Measurements from ENCODE around the gene TTLL9.

Gene TTLL9

GRCh38 chr20:31859266-31859997, 11.0 kb upstream of the TTLL9 start:
- no peak for DNase-seq

GRCh38 chr20:31859998-31860380, 10.4 kb upstream of the TTLL9 start:
- DNase-seq = no peak

- no peak for DNase-seq
Observed at GRCh38 chr20:31860390-31861134, 9.9 kb upstream of the TTLL9 start.

GRCh38 chr20:31861135-31861384, 9.4 kb upstream of the TTLL9 start:
- no peak for DNase-seq

- no peak for DNase-seq
Observed at GRCh38 chr20:31861385-31862156, 8.9 kb upstream of the TTLL9 start.

- DNase-seq = no peak
Observed at GRCh38 chr20:31862157-31862470, 8.3 kb upstream of the TTLL9 start.

GRCh38 chr20:31862506-31862905, 7.9 kb upstream of the TTLL9 start:
- no peak for DNase-seq

- no peak for DNase-seq
Observed at GRCh38 chr20:31863296-31864085, 6.9 kb upstream of the TTLL9 start.

- no peak for DNase-seq
Observed at GRCh38 chr20:31864521-31865400, 5.7 kb upstream of the TTLL9 start.

GRCh38 chr20:31866221-31866620, 4.2 kb upstream of the TTLL9 start:
- DNase-seq = no peak

GRCh38 chr20:31868853-31869672, 1.4 kb upstream of the TTLL9 start:
- DNase-seq = no peak

GRCh38 chr20:31869673-31869941, 827 bp upstream of the TTLL9 start:
- no peak for DNase-seq

- DNase-seq = no peak
Observed at GRCh38 chr20:31870726-31871617, 538 bp downstream of the TTLL9 start.

GRCh38 chr20:31871618-31871954, 1.2 kb downstream of the TTLL9 start:
- DNase-seq = no peak

GRCh38 chr20:31872406-31872805, 2.0 kb downstream of the TTLL9 start:
- no peak for DNase-seq

- DNase-seq = no peak
Observed at GRCh38 chr20:31875671-31876070, 5.2 kb downstream of the TTLL9 start.

GRCh38 chr20:31877684-31878083, 7.2 kb downstream of the TTLL9 start:
- DNase-seq = no peak

- peak; percentile 32 for DNase-seq
Observed at GRCh38 chr20:31879143-31879987, 8.9 kb downstream of the TTLL9 start.

GRCh38 chr20:31881945-31882344, 11.5 kb downstream of the TTLL9 start:
- DNase-seq = no peak

GRCh38 chr20:31883829-31884228, 13.4 kb downstream of the TTLL9 start:
- DNase-seq = no peak

Measured in NCI-H2107 (cell line).